Smooth muscle cell (in vitro differentiated cells): Measurements from ENCODE around the gene ZSCAN4. TPM values are rescaled to one million over a fixed set of nuclear protein-coding genes. Genes with fewer than 3 reads are reported as not detected.

Source experiments
- DNase-seq: peaks from one replicate; lab custom pipeline; 2025; ENCODE audit not compliant: unreplicated experiment; lab: John Stamatoyannopoulos, UW
- H2AFZ ChIP-seq: fragments of 200-600 bp; sonication (generic); 2 replicates; pipeline ENCODE4 v1.6.0; 2016; ENCODE audit warnings: antibody characterized with exemption, low read depth, mild to moderate bottlenecking
- H3F3A ChIP-seq: fragments of 200-600 bp; sonication (generic); 2 replicates; pipeline ENCODE4 v1.6.0; 2017; ENCODE audit warnings: antibody characterized with exemption, low read depth
- H3K27ac ChIP-seq: fragments of 200-600 bp; sonication (generic); 2 replicates; pipeline ENCODE4 v1.5.1; 2016; ENCODE audit warnings: low read depth, mild to moderate bottlenecking
- H3K27me3 ChIP-seq: fragments of 200-600 bp; sonication (generic); 2 replicates; pipeline ENCODE4 v1.6.1; 2016; ENCODE audit warnings: low read depth, mild to moderate bottlenecking
- H3K36me3 ChIP-seq: fragments of 200-600 bp; sonication (generic); 2 replicates; pipeline ENCODE4 v1.5.1; 2016; ENCODE audit warnings: low read depth
- H3K4me1 ChIP-seq: fragments of 200-600 bp; sonication (generic); 2 replicates; pipeline ENCODE4 v1.5.1; 2016; ENCODE audit warnings: low read depth
- H3K4me2 ChIP-seq: fragments of 200-600 bp; sonication (generic); 2 replicates; pipeline ENCODE4 v1.6.0; 2016; ENCODE audit warnings: mild to moderate bottlenecking
- H3K4me3 ChIP-seq: fragments of 200-600 bp; sonication (generic); 2 replicates; pipeline ENCODE4 v1.5.1; 2016; ENCODE audit warnings: mild to moderate bottlenecking
- H3K79me2 ChIP-seq: fragments of 200-600 bp; sonication (generic); 2 replicates; pipeline ENCODE4 v1.6.0; 2016; ENCODE audit warnings: low read depth, mild to moderate bottlenecking
- H3K9ac ChIP-seq: fragments of 200-600 bp; sonication (generic); 2 replicates; pipeline ENCODE4 v1.6.0; 2016; ENCODE audit warnings: low read depth
- H3K9me3 ChIP-seq: fragments of 200-600 bp; sonication (generic); replicated peaks from 2 replicates; pipeline ENCODE4 v1.5.1; 2016; ENCODE audit warnings: low read depth
- H4K20me1 ChIP-seq: fragments of 200-600 bp; sonication (generic); 2 replicates; pipeline ENCODE4 v1.6.0; 2016; ENCODE audit warnings: low read depth
- WGBS: methylation state at CpG from one replicate; pipeline ENCODE4 v1.1.7; 2016; ENCODE audit warnings: low lambda C conversion rate; 5-methylcytosine and 5-hydroxymethylcytosine counted together
- polyA plus RNA-seq: library from polyadenylated mRNA; unstranded; fragments of >200 nt; fragmentation: Nextera tagmentation; extraction: Ambion mirVana; gene quantifications from 2 replicates; pipeline ENCODE4 v1.2.1, GENCODE V29; 2016
- total RNA-seq: library from RNA; depleted of rRNA; stranded (reverse); fragments of >200 nt; gene quantifications from 2 replicates; pipeline ENCODE4 v1.2.3, GENCODE V29; 2014
- TF ChIP-seq, protein P1 (sequence below): fragments of 200-600 bp; sonication (generic); IDR thresholded peaks from 2 replicates; pipeline ENCODE4 v1.5.1; 2017; ENCODE audit warnings: borderline replicate concordance, mild to moderate bottlenecking, antibody characterized with exemption; ENCODE audit not compliant: insufficient read depth, poor library complexity, severe bottlenecking

ZSCAN4 gene
- total RNA-seq: 0.27 TPM in 1 of 2 replicates, not detected in the other
- polyA plus RNA-seq: 0.38 TPM in 1 of 2 replicates, not detected in the other

- Histone ChIP-seq H4K20me1 (no peaks in the 10 kb centered on the region), H3K27ac (no peak within 1 kb of the TSS), H3K9ac (no peak within 1 kb of the TSS), H3F3A (no peaks in the 10 kb centered on the region), H2AFZ (no peak within 1 kb of the TSS), H3K9me3 (no peaks in the 10 kb centered on the region), H3K79me2 (no peaks in the 10 kb centered on the region), H3K4me3 (no peak within 1 kb of the TSS), H3K4me2 (no peak within 1 kb of the TSS), H3K4me1 (peaks cover 3% of the 10 kb centered on the region), H3K27me3 (no peaks in the 10 kb centered on the region), H3K36me3 (no peaks in the 10 kb centered on the region)
- no peak for DNase-seq
- TF ChIP-seq, protein P1, sequence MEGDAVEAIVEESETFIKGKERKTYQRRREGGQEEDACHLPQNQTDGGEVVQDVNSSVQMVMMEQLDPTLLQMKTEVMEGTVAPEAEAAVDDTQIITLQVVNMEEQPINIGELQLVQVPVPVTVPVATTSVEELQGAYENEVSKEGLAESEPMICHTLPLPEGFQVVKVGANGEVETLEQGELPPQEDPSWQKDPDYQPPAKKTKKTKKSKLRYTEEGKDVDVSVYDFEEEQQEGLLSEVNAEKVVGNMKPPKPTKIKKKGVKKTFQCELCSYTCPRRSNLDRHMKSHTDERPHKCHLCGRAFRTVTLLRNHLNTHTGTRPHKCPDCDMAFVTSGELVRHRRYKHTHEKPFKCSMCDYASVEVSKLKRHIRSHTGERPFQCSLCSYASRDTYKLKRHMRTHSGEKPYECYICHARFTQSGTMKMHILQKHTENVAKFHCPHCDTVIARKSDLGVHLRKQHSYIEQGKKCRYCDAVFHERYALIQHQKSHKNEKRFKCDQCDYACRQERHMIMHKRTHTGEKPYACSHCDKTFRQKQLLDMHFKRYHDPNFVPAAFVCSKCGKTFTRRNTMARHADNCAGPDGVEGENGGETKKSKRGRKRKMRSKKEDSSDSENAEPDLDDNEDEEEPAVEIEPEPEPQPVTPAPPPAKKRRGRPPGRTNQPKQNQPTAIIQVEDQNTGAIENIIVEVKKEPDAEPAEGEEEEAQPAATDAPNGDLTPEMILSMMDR: no peak
- 94% methylated on average over 2 of the region's 2 CpGs for WGBS
Measured at GRCh38 chr19:57668635-57669034, at the start of gene ZSCAN4. Gene ZSCAN4 (plus strand): TSS chr19:57668935. CDS start chr19:57676146, 7,211 bp downstream.

DNA sequence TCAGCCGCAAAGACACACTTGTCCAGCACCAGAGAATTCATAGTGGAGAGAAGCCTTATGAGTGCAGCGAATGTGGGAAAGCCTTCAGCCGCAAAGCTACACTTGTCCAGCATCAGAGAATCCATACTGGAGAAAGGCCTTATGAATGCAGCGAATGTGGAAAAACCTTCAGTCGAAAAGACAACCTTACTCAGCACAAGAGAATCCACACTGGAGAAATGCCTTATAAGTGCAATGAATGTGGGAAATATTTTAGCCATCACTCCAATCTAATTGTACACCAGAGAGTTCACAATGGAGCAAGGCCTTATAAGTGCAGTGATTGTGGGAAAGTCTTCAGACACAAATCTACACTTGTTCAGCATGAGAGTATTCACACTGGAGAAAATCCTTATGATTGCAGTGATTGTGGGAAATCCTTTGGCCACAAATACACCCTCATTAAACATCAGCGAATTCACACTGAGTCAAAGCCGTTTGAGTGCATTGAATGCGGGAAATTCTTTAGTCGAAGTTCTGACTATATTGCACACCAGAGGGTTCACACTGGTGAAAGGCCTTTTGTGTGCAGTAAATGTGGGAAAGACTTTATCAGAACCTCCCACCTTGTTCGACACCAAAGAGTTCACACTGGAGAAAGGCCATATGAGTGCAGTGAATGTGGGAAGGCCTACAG is 47.9 kb upstream of the ZSCAN4 start:
- Histone ChIP-seq H2AFZ (no peak overlapping the region), H3K79me2 (peaks cover 79% of the 10 kb centered on the region), H3K27me3 (no peaks in the 10 kb centered on the region), H3K4me2 (no peak overlapping the region), H3K27ac (no peak overlapping the region), H3K4me3 (no peak overlapping the region), H3K9ac (no peak overlapping the region), H4K20me1 (no peaks in the 10 kb centered on the region), H3K4me1 (no peaks in the 10 kb centered on the region), H3K9me3 (peaks cover 69% of the 10 kb centered on the region), H3K36me3 (peaks cover 71% of the 10 kb centered on the region), H3F3A (no peaks in the 10 kb centered on the region)
- DNase-seq: no peak
- over 99% methylated on average over 10 of the region's 10 CpGs for WGBS
- TF ChIP-seq, protein P1: no peak

DNA sequence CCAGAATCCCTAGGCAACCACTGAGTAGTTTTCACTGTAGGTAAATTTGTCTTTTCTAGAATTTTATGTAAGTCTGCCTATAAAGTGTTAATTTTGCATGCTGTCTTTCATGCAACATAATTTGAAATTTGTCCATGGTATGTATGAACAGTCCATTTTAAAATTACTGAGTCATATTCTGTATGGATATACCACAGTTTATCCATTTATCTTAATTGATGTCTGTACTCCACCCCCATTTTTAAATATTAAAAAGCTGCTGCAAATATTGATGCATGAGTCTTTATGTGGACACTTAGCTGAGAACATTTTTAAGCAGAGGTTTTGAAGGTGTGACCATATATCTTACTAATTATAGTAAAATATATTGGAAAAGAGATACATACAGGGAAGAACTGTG is 45.6 kb upstream of the ZSCAN4 start:
- TF ChIP-seq, protein P1: no peak
- H3K4me1 ChIP-seq: no peaks in the 10 kb centered on the region
- no peak overlapping the region for H3K9ac ChIP-seq
- no peak for DNase-seq
- H3K27me3 ChIP-seq: no peaks in the 10 kb centered on the region
- no peaks in the 10 kb centered on the region for H3F3A ChIP-seq
- no peak overlapping the region for H2AFZ ChIP-seq
- peaks cover 54% of the 10 kb centered on the region for H3K36me3 ChIP-seq
- no peak overlapping the region for H3K27ac ChIP-seq
- peaks cover 62% of the 10 kb centered on the region for H3K9me3 ChIP-seq
- peaks cover 56% of the 10 kb centered on the region for H3K79me2 ChIP-seq
- no peak overlapping the region for H3K4me3 ChIP-seq
- H3K4me2 ChIP-seq: no peak overlapping the region
- H4K20me1 ChIP-seq: no peaks in the 10 kb centered on the region
